Mesenchymal stem cell (in vitro differentiated cells and primary cell): Measurements from ENCODE around the gene SEC14L5.

Experiments
- DNase-seq: peaks from one replicate; pipeline ENCODE4 v3.0.0-alpha.2; 2013
- H2AFZ ChIP-seq: one replicate; pipeline ENCODE4 v1.6.1; 2013; ENCODE audit warnings: low read depth, mild to moderate bottlenecking, control low read depth, inconsistent platforms, low read length, moderate library complexity
- H2AK5ac ChIP-seq: 2 replicates; pipeline ENCODE4 v1.6.1; 2013; ENCODE audit warnings: low read length, moderate library complexity, mild to moderate bottlenecking, inconsistent platforms; ENCODE audit not compliant: severe bottlenecking
- H2BK120ac ChIP-seq: one replicate; pipeline ENCODE4 v1.6.1; 2013; ENCODE audit warnings: low read depth, mild to moderate bottlenecking, inconsistent platforms, low read length, moderate library complexity
- H2BK12ac ChIP-seq, 2 experiments: one replicate each; pipeline ENCODE4 v1.6.1; 2013; ENCODE audit warnings: inconsistent platforms in 2 of 2, low read length in 2 of 2, mild to moderate bottlenecking in 2 of 2, moderate library complexity in 2 of 2, control low read depth in 1 of 2
- H2BK15ac ChIP-seq: one replicate; pipeline ENCODE4 v1.6.1; 2013; ENCODE audit warnings: mild to moderate bottlenecking, low read depth, inconsistent platforms; ENCODE audit not compliant: poor library complexity, severe bottlenecking
- H2BK5ac ChIP-seq: 2 replicates; pipeline ENCODE4 v1.6.1; 2013; ENCODE audit warnings: low read depth, mild to moderate bottlenecking, low read length, control low read depth, inconsistent platforms; ENCODE audit not compliant: poor library complexity, severe bottlenecking
- H3K14ac ChIP-seq, 2 experiments: one replicate each; pipeline ENCODE4 v1.6.1; 2013; ENCODE audit warnings: inconsistent platforms in 2 of 2, low read length in 2 of 2, control low read depth in 1 of 2, mild to moderate bottlenecking in 1 of 2, moderate library complexity in 1 of 2
- H3K18ac ChIP-seq, 2 experiments: one replicate each; pipeline ENCODE4 v1.6.1; 2013; ENCODE audit warnings: inconsistent platforms in 2 of 2, low read length in 2 of 2, control low read depth in 1 of 2, low read depth in 1 of 2, mild to moderate bottlenecking in 1 of 2
- H3K23ac ChIP-seq, 2 experiments: one replicate each; pipeline ENCODE4 v1.6.1; 2013; ENCODE audit warnings: inconsistent platforms in 2 of 2, low read length in 2 of 2, mild to moderate bottlenecking in 2 of 2, moderate library complexity in 2 of 2, control low read depth in 1 of 2
- H3K27ac ChIP-seq: 2 replicates; pipeline ENCODE4 v1.5.1; 2013; ENCODE audit warnings: mild to moderate bottlenecking, moderate library complexity, low read length, control low read depth, inconsistent platforms; ENCODE audit not compliant: poor library complexity, severe bottlenecking
- H3K27me3 ChIP-seq, 2 experiments: 2 replicates each; pipeline versions ENCODE4 v1.6.1 to v1.7.0; 2013; ENCODE audit warnings: low read length in 2 of 2, mild to moderate bottlenecking in 2 of 2, moderate library complexity in 2 of 2, control low read depth in 1 of 2, inconsistent platforms in 1 of 2; ENCODE audit not compliant: control insufficient read depth in 1 of 2, insufficient read depth in 1 of 2
- H3K36me3 ChIP-seq, 2 experiments: 2 replicates each; pipeline versions ENCODE4 v1.6.1 to v1.7.0; 2013; ENCODE audit warnings: low read length in 2 of 2, control low read depth in 1 of 2, inconsistent platforms in 1 of 2, low read depth in 1 of 2, mild to moderate bottlenecking in 1 of 2; ENCODE audit not compliant: insufficient read depth in 2 of 2, control insufficient read depth in 1 of 2
- H3K4ac ChIP-seq, 2 experiments: one replicate each; pipeline ENCODE4 v1.6.1; 2013; ENCODE audit warnings: inconsistent platforms in 2 of 2, low read length in 2 of 2, mild to moderate bottlenecking in 2 of 2, moderate library complexity in 2 of 2, control low read depth in 1 of 2, low read depth in 1 of 2
- H3K4me1 ChIP-seq: 2 replicates; pipeline ENCODE4 v1.6.1; 2013; ENCODE audit warnings: low read depth, low read length, control low read depth; ENCODE audit not compliant: control insufficient read depth, insufficient read depth
- H3K4me2 ChIP-seq: 2 replicates; pipeline ENCODE4 v1.6.1; 2013; ENCODE audit warnings: low read length, mild to moderate bottlenecking, inconsistent platforms; ENCODE audit not compliant: poor library complexity, severe bottlenecking
- H3K4me3 ChIP-seq, 2 experiments: 2 replicates each; pipeline versions ENCODE4 v1.5.1 to v1.7.0; 2013; ENCODE audit warnings: low read length in 2 of 2, mild to moderate bottlenecking in 2 of 2, control low read depth in 1 of 2, low read depth in 1 of 2; ENCODE audit not compliant: insufficient read depth in 1 of 2
- H3K79me1 ChIP-seq: replicated peaks from 2 replicates; pipeline ENCODE4 v1.6.1; 2013; ENCODE audit warnings: mild to moderate bottlenecking, control low read depth, low read length, inconsistent platforms; ENCODE audit not compliant: poor library complexity, severe bottlenecking
- H3K9ac ChIP-seq: 2 replicates; pipeline ENCODE4 v1.7.0; 2013; ENCODE audit warnings: mild to moderate bottlenecking, low read length, moderate library complexity
- H3K9me3 ChIP-seq: 2 replicates; pipeline ENCODE4 v1.7.0; 2013; ENCODE audit warnings: mild to moderate bottlenecking, low read length; ENCODE audit not compliant: control insufficient read depth
- H4K8ac ChIP-seq: one replicate; pipeline ENCODE4 v1.6.1; 2013; ENCODE audit warnings: inconsistent platforms, mild to moderate bottlenecking, low read length, moderate library complexity
- H4K91ac ChIP-seq: one replicate; pipeline ENCODE4 v1.6.1; 2013; ENCODE audit warnings: mild to moderate bottlenecking, low read length, inconsistent platforms
- WGBS: methylation state at CpG from one replicate; pipeline ENCODE4 v1.1.7; 2013; ENCODE audit warnings: mixed read lengths; 5-methylcytosine and 5-hydroxymethylcytosine counted together

Gene SEC14L5

GRCh38 chr16:5012887-5013286, 54.8 kb downstream of the SEC14L5 start:
- H3K14ac ChIP-seq = no peak overlapping the region
- no peak for DNase-seq
- no peak overlapping the region for H4K8ac ChIP-seq
- no peak overlapping the region for H2AK5ac ChIP-seq
- H2BK15ac ChIP-seq = no peak overlapping the region
- H4K91ac ChIP-seq = no peak overlapping the region
- H3K79me1 ChIP-seq = no peaks in the 10 kb centered on the region
- no peaks in the 10 kb centered on the region for H3K4me1 ChIP-seq
- no peaks in the 10 kb centered on the region for H3K36me3 ChIP-seq
- H3K9me3 ChIP-seq = no peaks in the 10 kb centered on the region
- no peak overlapping the region for H2BK12ac ChIP-seq
- no peak overlapping the region for H3K4ac ChIP-seq
- no peak overlapping the region for H3K4me3 ChIP-seq
- H3K4me2 ChIP-seq = no peak overlapping the region
- H2AFZ ChIP-seq = no peak overlapping the region
- H3K9ac ChIP-seq = no peak overlapping the region
- no peak overlapping the region for H2BK120ac ChIP-seq
- H2BK5ac ChIP-seq = no peak overlapping the region
- peaks cover 39 to 49% of the 10 kb centered on the region in 2 experiments for H3K27me3 ChIP-seq
- WGBS = 77% methylated on average over 3 of the region's 6 CpGs
- no peak overlapping the region for H3K27ac ChIP-seq
- no peak overlapping the region for H3K18ac ChIP-seq
- H3K23ac ChIP-seq = no peak overlapping the region

GRCh38 chr16:5015351-5015750, 57.2 kb downstream of the SEC14L5 start:
- Histone ChIP-seq H3K27me3 (peaks cover 22 to 57% of the 10 kb centered on the region in 2 experiments), H3K36me3 (no peaks in the 10 kb centered on the region), H3K9ac (no peak overlapping the region), H3K9me3 (no peaks in the 10 kb centered on the region), H2BK120ac (no peak overlapping the region), H3K14ac (no peak overlapping the region), H3K18ac (no peak overlapping the region), H4K91ac (no peak overlapping the region), H3K4me3 (no peak overlapping the region), H2AK5ac (no peak overlapping the region), H3K27ac (no peak overlapping the region), H3K23ac (no peak overlapping the region), H3K79me1 (no peaks in the 10 kb centered on the region), H4K8ac (no peak overlapping the region), H2BK12ac (no peak overlapping the region), H3K4me1 (no peaks in the 10 kb centered on the region), H2AFZ (no peak overlapping the region), H2BK5ac (no peak overlapping the region), H2BK15ac (no peak overlapping the region), H3K4ac (no peak overlapping the region), H3K4me2 (no peak overlapping the region)
- DNase-seq = no peak
- 70% methylated on average over 4 of the region's 4 CpGs for WGBS

- H4K91ac ChIP-seq = no peak overlapping the region
- no peaks in the 10 kb centered on the region for H3K79me1 ChIP-seq
- H2BK12ac ChIP-seq = no peak overlapping the region
- no peak overlapping the region for H3K14ac ChIP-seq
- no peak for DNase-seq
- 75% methylated on average over 4 of the region's 4 CpGs for WGBS
- H3K18ac ChIP-seq = no peak overlapping the region
- H2BK120ac ChIP-seq = no peak overlapping the region
- H2BK15ac ChIP-seq = no peak overlapping the region
- H3K4ac ChIP-seq = no peak overlapping the region
- no peaks in the 10 kb centered on the region for H3K9me3 ChIP-seq
- H3K27me3 ChIP-seq = peaks cover 18 to 56% of the 10 kb centered on the region in 2 experiments
- H2AFZ ChIP-seq = no peak overlapping the region
- no peak overlapping the region for H3K23ac ChIP-seq
- no peak overlapping the region for H4K8ac ChIP-seq
- H3K27ac ChIP-seq = no peak overlapping the region
- H3K4me3 ChIP-seq = no peak overlapping the region
- H3K4me2 ChIP-seq = no peak overlapping the region
- no peaks in the 10 kb centered on the region for H3K36me3 ChIP-seq
- no peak overlapping the region for H3K9ac ChIP-seq
- H2AK5ac ChIP-seq = no peak overlapping the region
- H3K4me1 ChIP-seq = no peaks in the 10 kb centered on the region
- no peak overlapping the region for H2BK5ac ChIP-seq
These were observed 57.8 kb downstream of the SEC14L5 start for GRCh38 chr16:5015887-5016286.

- no peak overlapping the region for H3K4me2 ChIP-seq
- 55% methylated on average over 6 of the region's 6 CpGs for whole genome bisulfite sequencing
- H4K91ac ChIP-seq = no peak overlapping the region
- H3K9ac ChIP-seq = no peak overlapping the region
- no peak overlapping the region for H3K18ac ChIP-seq
- no peaks in the 10 kb centered on the region for H3K79me1 ChIP-seq
- H3K36me3 ChIP-seq = no peaks in the 10 kb centered on the region
- H4K8ac ChIP-seq = no peak overlapping the region
- no peaks in the 10 kb centered on the region for H3K4me1 ChIP-seq
- no peak for DNase-seq
- no peak overlapping the region for H3K4ac ChIP-seq
- no peak overlapping the region for H2BK15ac ChIP-seq
- no peak overlapping the region for H3K23ac ChIP-seq
- H2AK5ac ChIP-seq = no peak overlapping the region
- H2BK12ac ChIP-seq = no peak overlapping the region
- no peak overlapping the region for H3K4me3 ChIP-seq
- peaks cover 19 to 54% of the 10 kb centered on the region in 2 experiments for H3K27me3 ChIP-seq
- H2BK120ac ChIP-seq = no peak overlapping the region
- H3K27ac ChIP-seq = no peak overlapping the region
- no peak overlapping the region for H3K14ac ChIP-seq
- H2AFZ ChIP-seq = no peak overlapping the region
- H3K9me3 ChIP-seq = no peaks in the 10 kb centered on the region
- H2BK5ac ChIP-seq = no peak overlapping the region
These were observed 59.0 kb downstream of the SEC14L5 start for GRCh38 chr16:5016967-5017677.
